HG03575 (cell line): ENCODE results near the gene MINDY4.
"Not testable (repeated sequence)": the region's sequence is repeated elsewhere in the genome, so short reads cannot be mapped to it uniquely, and the experiment has no call there.

Experiments used
- ATAC-seq: cut with Tn5 transposase; IDR thresholded peaks from one replicate; pipeline ENCODE4 v1.9.1; 2021; ENCODE audit not compliant: unreplicated experiment, insufficient number of reproducible peaks, low FRiP score; ENCODE audit errors: extremely low read depth

MINDY4 gene

GRCh38 chr7:30816645-30817370 lies 45.6 kb downstream of the MINDY4 start:
- ATAC-seq, result no peak

GRCh38 chr7:30817371-30817767 lies 46.2 kb downstream of the MINDY4 start:
- ATAC-seq, result no peak

DNA sequence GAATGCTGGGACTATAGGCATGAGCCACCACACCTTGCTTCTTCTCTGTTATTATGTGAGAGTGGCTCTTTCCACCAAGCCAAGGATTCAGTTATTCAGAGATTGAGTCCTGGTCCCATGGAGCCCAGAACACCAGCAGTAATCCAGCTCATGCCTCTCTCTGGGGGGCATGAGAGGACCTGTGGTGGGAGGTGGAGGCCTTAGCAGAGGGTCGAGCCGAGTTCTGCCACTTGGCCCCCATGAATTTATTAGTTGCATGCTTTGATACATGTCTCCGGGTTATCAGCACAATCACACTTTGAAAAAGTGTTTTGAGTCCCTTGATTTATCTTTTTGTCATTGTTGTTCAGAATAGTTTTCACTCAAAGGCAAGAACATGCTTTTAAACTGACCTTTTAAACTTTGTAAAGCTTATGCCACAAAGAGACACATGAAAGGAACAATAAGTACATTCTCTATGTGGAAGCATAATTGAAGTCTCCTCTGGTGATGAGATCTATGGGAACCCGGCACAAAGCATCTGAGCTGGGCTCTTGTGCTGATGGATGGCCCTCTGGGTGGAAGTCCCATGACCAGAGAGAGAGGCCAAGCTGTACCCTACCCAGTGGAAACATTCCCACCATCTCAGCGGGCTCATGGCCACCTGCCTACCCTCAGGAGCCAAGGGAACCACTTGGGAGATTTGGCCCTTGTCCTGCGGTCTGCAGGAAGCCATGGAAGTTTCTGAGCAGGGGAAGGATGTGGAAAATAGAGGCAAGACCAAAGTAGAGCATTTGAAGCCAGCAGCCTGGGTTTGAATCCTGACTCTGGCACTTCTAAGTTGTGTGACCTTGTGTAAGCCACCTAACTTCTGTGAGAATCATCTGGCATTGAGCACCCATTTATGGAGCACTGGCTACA lies 53.9 kb downstream of the MINDY4 start:
- ATAC-seq, result no peak

- no peak for ATAC-seq
Observed at GRCh38 chr7:30826181-30826580, 55.0 kb downstream of the MINDY4 start.

DNA sequence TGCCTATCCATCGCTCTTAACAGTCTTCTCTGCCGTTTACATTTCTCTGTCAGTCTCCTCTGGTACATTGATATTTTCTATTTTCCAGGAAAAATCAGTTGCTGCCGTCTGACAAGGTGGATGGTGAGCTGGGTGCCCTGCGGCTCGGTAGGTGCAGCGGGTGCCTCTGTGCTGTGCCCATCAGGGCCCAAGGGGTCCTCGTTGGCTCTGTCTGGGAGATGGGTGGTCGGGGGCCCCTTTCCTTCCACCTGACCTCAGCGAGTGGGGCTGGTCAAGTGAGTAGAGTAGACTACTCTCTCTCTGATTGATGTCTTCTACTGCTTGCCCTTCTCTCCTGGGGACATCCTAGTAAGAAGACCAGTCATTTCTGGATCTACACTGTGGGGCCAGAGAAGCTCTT lies 57.4 kb downstream of the MINDY4 start:
- no peak for ATAC-seq

GRCh38 chr7:30829471-30829870 lies 58.3 kb downstream of the MINDY4 start:
- no peak for ATAC-seq

- ATAC-seq, result no peak
Observed at GRCh38 chr7:30831227-30831626, 60.0 kb downstream of the MINDY4 start.

- ATAC-seq, result no peak
Observed at GRCh38 chr7:30831936-30832335, 60.7 kb downstream of the MINDY4 start.

- not testable (repeated sequence) for ATAC-seq
Observed at GRCh38 chr7:30834017-30834674, 62.9 kb downstream of the MINDY4 start.

DNA sequence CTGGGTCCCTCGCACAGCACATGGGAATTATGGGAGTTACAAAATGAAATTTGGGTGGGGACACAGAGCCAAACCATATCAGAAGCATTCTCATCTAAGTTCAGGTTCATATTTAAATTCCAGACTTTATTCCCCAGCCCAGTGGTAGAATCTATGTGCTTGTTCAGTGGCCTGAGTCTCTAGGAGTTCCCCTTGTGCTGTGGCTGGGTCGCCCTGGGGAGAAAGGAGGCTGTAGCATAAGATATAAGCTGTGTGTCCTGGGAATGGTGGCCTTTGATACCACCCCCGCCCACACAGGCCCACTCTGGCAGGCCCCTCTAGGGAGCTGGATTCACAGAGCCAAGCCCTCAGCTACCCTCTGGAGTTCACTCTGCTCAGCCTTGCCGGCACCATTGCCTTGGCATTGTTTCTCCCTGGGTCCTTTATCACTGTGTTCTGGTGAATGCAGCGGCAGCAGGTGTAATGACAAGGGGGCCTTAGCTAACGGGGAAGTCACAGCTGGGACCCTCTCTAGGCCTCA lies 64.2 kb downstream of the MINDY4 start:
- ATAC-seq, result no peak

DNA sequence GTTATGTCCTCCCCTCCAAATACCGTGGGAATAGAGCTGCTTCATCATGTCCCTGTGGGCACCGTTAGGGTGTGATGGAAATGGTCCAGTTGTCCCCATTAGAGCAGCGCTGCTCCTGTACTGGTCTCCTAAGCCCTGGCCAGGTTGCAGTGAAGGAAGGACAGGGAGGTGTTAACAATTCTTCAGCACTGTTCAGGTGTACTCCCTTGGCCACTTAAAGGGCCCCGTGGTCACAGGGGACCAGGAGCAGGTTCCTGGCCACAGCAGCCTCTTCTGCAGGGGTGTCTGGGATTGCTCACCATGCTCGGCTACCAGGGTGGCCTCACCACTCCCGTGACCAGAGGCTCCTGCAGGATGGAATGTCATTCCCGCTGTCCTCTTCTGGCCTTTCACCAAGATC lies 65.8 kb downstream of the MINDY4 start:
- no peak for ATAC-seq

GRCh38 chr7:30837581-30837980 lies 66.4 kb downstream of the MINDY4 start:
- no peak for ATAC-seq

- no peak for ATAC-seq
Observed at GRCh38 chr7:30838008-30838407, 66.8 kb downstream of the MINDY4 start.

GRCh38 chr7:30840141-30841024 lies 69.2 kb downstream of the MINDY4 start:
- no peak for ATAC-seq

DNA sequence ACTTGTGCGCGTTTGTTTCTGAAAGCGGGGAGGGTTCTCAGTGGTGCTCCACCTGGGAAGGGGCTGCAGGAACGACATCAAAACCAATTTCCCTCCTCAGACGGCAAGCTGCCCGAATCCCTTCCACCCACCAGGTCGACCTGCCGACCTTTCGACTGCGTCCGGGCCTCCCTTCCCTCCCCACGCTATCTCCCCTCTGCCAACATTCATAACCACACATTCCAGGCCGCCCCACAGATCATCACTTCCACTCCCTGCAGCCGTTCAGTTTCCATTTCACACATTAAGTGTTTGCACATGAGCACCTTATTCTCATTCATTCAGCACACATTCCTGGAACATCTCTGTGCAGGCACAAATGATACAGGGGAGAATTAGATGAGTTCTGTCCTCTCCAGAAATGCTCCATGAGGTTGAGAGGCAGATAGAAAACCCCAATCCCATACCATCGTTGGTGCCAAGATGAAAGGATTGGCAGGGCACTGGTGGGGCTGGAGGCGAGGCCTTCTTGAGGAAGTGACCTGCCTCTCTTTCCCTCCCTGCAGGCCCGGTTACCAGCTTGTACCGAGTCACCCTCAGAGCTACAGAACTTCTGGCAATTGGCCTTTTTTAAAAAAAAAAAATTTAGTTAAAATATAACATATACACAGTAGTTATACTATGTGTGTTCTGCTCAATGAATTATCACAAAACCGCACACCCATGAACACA lies 70.0 kb downstream of the MINDY4 start:
- no peak for ATAC-seq

- no peak for ATAC-seq
Observed at GRCh38 chr7:30841801-30842541, 70.8 kb downstream of the MINDY4 start.
